IMR-90 (cell line): ENCODE data around the gene CDH12. TPM values are rescaled to one million over a fixed set of nuclear protein-coding genes. Genes with fewer than 3 reads are reported as not detected.

Experiments used
- ATAC-seq: fragments of 200-7000 bp; cut with Tn5 transposase; 2 replicates; pipeline ENCODE4 v1.9.1; 2020; ENCODE audit warnings: low read depth, mild to moderate bottlenecking, moderate library complexity
- BruUV-seq: library from RNA; stranded (reverse); fragments of 400-500 nt; replicated peaks from 2 replicates; lab custom pipeline; 2021; lab: Mats Ljungman, UMichigan
- CTCF ChIA-PET: fragments of 300-600 bp; formaldehyde crosslinking; extraction: SDS; loops from one replicate; lab custom pipeline; 2021; ENCODE audit warnings: antibody characterized with exemption; lab: Yijun Ruan, JAX
- POLR2A ChIA-PET: fragments of 300-600 bp; sonication (Branson Sonifier 250); formaldehyde crosslinking; loops from one replicate; lab custom pipeline; 2022; ENCODE audit warnings: antibody characterized with exemption; ENCODE audit not compliant: unreplicated experiment; lab: Charles Lee
- DNase-seq: peaks from one replicate; pipeline ENCODE4 v3.0.0; 2013
- H2AFZ ChIP-seq: replicated peaks from 2 replicates; pipeline ENCODE3; 2013; ENCODE audit warnings: low read length, mild to moderate bottlenecking; ENCODE audit not compliant: poor library complexity
- H2AK5ac ChIP-seq: 2 replicates; pipeline ENCODE4 v1.6.1; 2013; ENCODE audit warnings: low read depth, low read length, inconsistent platforms
- H2AK9ac ChIP-seq: replicated peaks from 2 replicates; pipeline ENCODE3; 2013; ENCODE audit warnings: mild to moderate bottlenecking, low read depth, low read length, moderate library complexity; ENCODE audit not compliant: poor library complexity
- H2BK120ac ChIP-seq: 2 replicates; pipeline ENCODE4 v1.6.1; 2013; ENCODE audit warnings: low read depth, low read length, inconsistent platforms
- H2BK15ac ChIP-seq: 3 replicates; pipeline ENCODE4 v1.6.1; 2013; ENCODE audit warnings: low read depth, low read length, inconsistent platforms
- H2BK20ac ChIP-seq: 2 replicates; pipeline ENCODE4 v1.6.1; 2013; ENCODE audit warnings: low read depth, mild to moderate bottlenecking, inconsistent platforms, low read length, moderate library complexity
- H2BK5ac ChIP-seq: 2 replicates; pipeline ENCODE4 v1.6.1; 2013; ENCODE audit warnings: mild to moderate bottlenecking, low read depth, low read length, inconsistent platforms; ENCODE audit not compliant: poor library complexity, severe bottlenecking
- H3K14ac ChIP-seq: replicated peaks from 2 replicates; pipeline ENCODE4 v1.6.1; 2013; ENCODE audit warnings: low read depth, low read length, inconsistent platforms
- H3K18ac ChIP-seq: 2 replicates; pipeline ENCODE4 v1.6.1; 2013; ENCODE audit warnings: low read depth, low read length, control low read depth
- H3K23ac ChIP-seq: 2 replicates; pipeline ENCODE4 v1.6.1; 2013; ENCODE audit warnings: low read depth, low read length, inconsistent platforms
- H3K27ac ChIP-seq: 2 replicates; pipeline ENCODE4 v1.5.1; 2013; ENCODE audit warnings: mild to moderate bottlenecking, control low read depth, low read length; ENCODE audit not compliant: insufficient read depth
- H3K27me3 ChIP-seq: 2 replicates; pipeline ENCODE4 v1.6.1; 2013; ENCODE audit warnings: low read length; ENCODE audit not compliant: control insufficient read depth, insufficient read depth
- H3K36me3 ChIP-seq: 2 replicates; pipeline ENCODE4 v1.6.1; 2013; ENCODE audit warnings: low read length, mixed read lengths; ENCODE audit not compliant: control insufficient read depth, insufficient read depth
- H3K4ac ChIP-seq: 2 replicates; pipeline ENCODE4 v1.6.1; 2013; ENCODE audit warnings: low read depth, low read length, inconsistent platforms
- H3K4me1 ChIP-seq: 2 replicates; pipeline ENCODE4 v1.6.1; 2013; ENCODE audit warnings: low read length, mixed read lengths; ENCODE audit not compliant: control insufficient read depth, insufficient read depth
- H3K4me2 ChIP-seq: 2 replicates; pipeline ENCODE4 v1.6.1; 2013; ENCODE audit warnings: low read depth, mild to moderate bottlenecking, control low read depth, low read length, moderate library complexity
- H3K4me3 ChIP-seq: 2 replicates; pipeline ENCODE4 v1.5.1; 2013; ENCODE audit warnings: low read depth, mild to moderate bottlenecking, control low read depth, low read length, moderate library complexity; ENCODE audit not compliant: insufficient read depth
- H3K56ac ChIP-seq: 2 replicates; pipeline ENCODE4 v1.6.1; 2013; ENCODE audit warnings: low read length, inconsistent platforms; ENCODE audit not compliant: insufficient read depth; ENCODE audit errors: extremely low read depth
- H3K79me1 ChIP-seq, 2 experiments: 2 replicates each; pipeline ENCODE4 v1.6.1; 2013; ENCODE audit warnings: low read length in 2 of 2, inconsistent platforms in 1 of 2, low read depth in 1 of 2
- H3K9ac ChIP-seq: 2 replicates; pipeline ENCODE4 v1.6.1; 2013; ENCODE audit warnings: low read depth, low read length, control low read depth
- H3K9me1 ChIP-seq: 2 replicates; pipeline ENCODE4 v1.6.1; 2013; ENCODE audit warnings: low read length, inconsistent platforms; ENCODE audit not compliant: insufficient read depth
- H3K9me3 ChIP-seq: 2 replicates; pipeline ENCODE4 v1.6.1; 2013; ENCODE audit warnings: low read length; ENCODE audit not compliant: control insufficient read depth, insufficient read depth
- H4K20me1 ChIP-seq: 2 replicates; pipeline ENCODE4 v1.6.1; 2013; ENCODE audit warnings: low read length, inconsistent platforms; ENCODE audit not compliant: insufficient read depth
- H4K5ac ChIP-seq: 2 replicates; pipeline ENCODE4 v1.6.1; 2013; ENCODE audit warnings: mild to moderate bottlenecking, low read depth, low read length, control low read depth
- H4K8ac ChIP-seq, 2 experiments: 2 replicates each; pipeline ENCODE4 v1.6.1; 2013; ENCODE audit warnings: low read depth in 2 of 2, low read length in 2 of 2, control low read depth in 1 of 2, inconsistent platforms in 1 of 2
- H4K91ac ChIP-seq: 2 replicates; pipeline ENCODE4 v1.6.1; 2013; ENCODE audit warnings: low read depth, low read length, inconsistent platforms; ENCODE audit not compliant: insufficient read depth
- BHLHE40 ChIP-seq: fragments of 150-350 bp; IDR thresholded peaks from 2 replicates; pipeline ENCODE4 v1.6.1; 2016; ENCODE audit warnings: mild to moderate bottlenecking, low read depth, low read length
- CEBPB ChIP-seq: IDR thresholded peaks from 2 replicates; pipeline ENCODE4 v1.6.1; 2012; ENCODE audit warnings: low read depth, low read length, improper control_type of control experiment
- FOS ChIP-seq: fragments of 150-350 bp; IDR thresholded peaks from 2 replicates; pipeline ENCODE4 v1.6.1; 2016; ENCODE audit warnings: low read depth, low read length
- MAFK ChIP-seq: IDR thresholded peaks from 2 replicates; pipeline ENCODE4 v1.6.1; 2012; ENCODE audit warnings: low read depth, low read length, improper control_type of control experiment
- MAZ ChIP-seq: IDR thresholded peaks from 2 replicates; pipeline ENCODE4 v1.6.1; 2012; ENCODE audit warnings: low read depth, mild to moderate bottlenecking, low read length, improper control_type of control experiment, moderate library complexity, borderline replicate concordance
- MXI1 ChIP-seq: IDR thresholded peaks from 2 replicates; pipeline ENCODE4 v1.6.1; 2012; ENCODE audit warnings: low read depth, mild to moderate bottlenecking, low read length, moderate library complexity, borderline replicate concordance
- NFE2L2 ChIP-seq: fragments of 150-350 bp; IDR thresholded peaks from 2 replicates; pipeline ENCODE4 v1.6.1; 2016; ENCODE audit warnings: low read depth, mild to moderate bottlenecking, low read length
- POLR2A ChIP-seq: IDR thresholded peaks from 2 replicates; pipeline ENCODE4 v1.6.1; 2012; ENCODE audit warnings: mild to moderate bottlenecking, low read depth, low read length
- RAD21 ChIP-seq: IDR thresholded peaks from 2 replicates; pipeline ENCODE4 v1.6.1; 2012; ENCODE audit warnings: low read length, improper control_type of control experiment
- RFX5 ChIP-seq: IDR thresholded peaks from 2 replicates; pipeline ENCODE4 v1.8.0; 2012; ENCODE audit warnings: low read depth, mild to moderate bottlenecking, low read length, moderate library complexity
- SMC3 ChIP-seq: fragments of 150-350 bp; IDR thresholded peaks from 2 replicates; pipeline ENCODE4 v1.6.1; 2016; ENCODE audit warnings: low read depth, mild to moderate bottlenecking, antibody characterized with exemption, low read length, moderate library complexity
- USF2 ChIP-seq: fragments of 150-350 bp; IDR thresholded peaks from 2 replicates; pipeline ENCODE4 v1.6.1; 2017; ENCODE audit warnings: mild to moderate bottlenecking, antibody characterized with exemption, low read length, low read depth
- WGBS, 2 experiments: methylation state at CpG; one replicate each; pipeline versions ENCODE4 v1.1.5 to v1.1.7; 2013; ENCODE audit warnings: missing lambda C conversion rate in 2 of 2; ENCODE audit not compliant: insufficient read length in 1 of 2; ENCODE audit errors: extremely low coverage in 2 of 2; 5-methylcytosine and 5-hydroxymethylcytosine counted together
- dilution Hi-C: fragments of 300-500 bp; cut with HindIII; formaldehyde crosslinking; loops from one replicate; pipeline ENCODE4 v1.14.3; 2018; ENCODE audit warnings: low sequenced_read_pairs; ENCODE audit not compliant: unreplicated experiment
- in situ Hi-C: fragments of 300-500 bp; cut with MboI; formaldehyde crosslinking; loops from 3 replicates; pipeline ENCODE4 v1.14.3; 2019; ENCODE audit warnings: low sequenced_read_pairs, inconsistent platforms, mixed read lengths
- intact Hi-C: fragments of 100-400 bp; cut with micrococcal nuclease; formaldehyde crosslinking; loops from 2 replicates; pipeline ENCODE4 v1.10.0; 2022
- polyA plus RNA-seq, 3 experiments: library from polyadenylated mRNA; depleted of rRNA; stranded (reverse); fragments of >200 nt; gene quantifications; 2 replicates each; pipeline ENCODE4 v1.2.3, GENCODE V29; 2012; ENCODE audit warnings: low replicate concordance in 1 of 3
- total RNA-seq: library from RNA; depleted of rRNA; stranded (reverse); fragments of >200 nt; gene quantifications from 2 replicates; pipeline ENCODE4 v1.2.3, GENCODE V29; 2012
- TF ChIP-seq, protein P1 (sequence below): conservative IDR thresholded peaks from 2 replicates; pipeline ENCODE4 v1.5.1; 2012; ENCODE audit warnings: mild to moderate bottlenecking, low read depth, low read length, improper control_type of control experiment
- TF ChIP-seq, protein P2 (sequence below): fragments of 150-350 bp; IDR thresholded peaks from 2 replicates; pipeline ENCODE4 v1.6.1; 2016; ENCODE audit warnings: low read depth, mild to moderate bottlenecking, low read length, moderate library complexity, borderline replicate concordance

The CDH12 gene
- total and polyA plus RNA-seq, 2 of the 4 experiments (the other 2 are of a cell fraction), result not detected

- dilution Hi-C loops (no loop called here), intact Hi-C loops (no loop called here), in situ Hi-C loops (no loop called here)
- no peak overlapping the region for H2AK9ac ChIP-seq
- H4K8ac ChIP-seq, result no peak overlapping the region
- H4K5ac ChIP-seq, result no peak overlapping the region
- CTCF ChIA-PET, result interaction anchor here (0.7 kb wide), 1 partner anchor 264 kb away, joined by 3 read pairs; no protein-coding TSS in a partner anchor
- no peaks in the 10 kb centered on the region for H3K9me3 ChIP-seq
- POLR2A ChIA-PET, result no interaction called here
- no peak for TF ChIP-seq POLR2A
- TF ChIP-seq CEBPB, result no peak
- TF ChIP-seq, protein P1, sequence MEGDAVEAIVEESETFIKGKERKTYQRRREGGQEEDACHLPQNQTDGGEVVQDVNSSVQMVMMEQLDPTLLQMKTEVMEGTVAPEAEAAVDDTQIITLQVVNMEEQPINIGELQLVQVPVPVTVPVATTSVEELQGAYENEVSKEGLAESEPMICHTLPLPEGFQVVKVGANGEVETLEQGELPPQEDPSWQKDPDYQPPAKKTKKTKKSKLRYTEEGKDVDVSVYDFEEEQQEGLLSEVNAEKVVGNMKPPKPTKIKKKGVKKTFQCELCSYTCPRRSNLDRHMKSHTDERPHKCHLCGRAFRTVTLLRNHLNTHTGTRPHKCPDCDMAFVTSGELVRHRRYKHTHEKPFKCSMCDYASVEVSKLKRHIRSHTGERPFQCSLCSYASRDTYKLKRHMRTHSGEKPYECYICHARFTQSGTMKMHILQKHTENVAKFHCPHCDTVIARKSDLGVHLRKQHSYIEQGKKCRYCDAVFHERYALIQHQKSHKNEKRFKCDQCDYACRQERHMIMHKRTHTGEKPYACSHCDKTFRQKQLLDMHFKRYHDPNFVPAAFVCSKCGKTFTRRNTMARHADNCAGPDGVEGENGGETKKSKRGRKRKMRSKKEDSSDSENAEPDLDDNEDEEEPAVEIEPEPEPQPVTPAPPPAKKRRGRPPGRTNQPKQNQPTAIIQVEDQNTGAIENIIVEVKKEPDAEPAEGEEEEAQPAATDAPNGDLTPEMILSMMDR, result no peak
- TF ChIP-seq, protein P2, sequence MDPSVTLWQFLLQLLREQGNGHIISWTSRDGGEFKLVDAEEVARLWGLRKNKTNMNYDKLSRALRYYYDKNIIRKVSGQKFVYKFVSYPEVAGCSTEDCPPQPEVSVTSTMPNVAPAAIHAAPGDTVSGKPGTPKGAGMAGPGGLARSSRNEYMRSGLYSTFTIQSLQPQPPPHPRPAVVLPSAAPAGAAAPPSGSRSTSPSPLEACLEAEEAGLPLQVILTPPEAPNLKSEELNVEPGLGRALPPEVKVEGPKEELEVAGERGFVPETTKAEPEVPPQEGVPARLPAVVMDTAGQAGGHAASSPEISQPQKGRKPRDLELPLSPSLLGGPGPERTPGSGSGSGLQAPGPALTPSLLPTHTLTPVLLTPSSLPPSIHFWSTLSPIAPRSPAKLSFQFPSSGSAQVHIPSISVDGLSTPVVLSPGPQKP, result no peak
- TF ChIP-seq SMC3, result no peak
- no peak for TF ChIP-seq MAZ
- TF ChIP-seq NFE2L2, result no peak
- TF ChIP-seq FOS, result no peak
- TF ChIP-seq RAD21, result no peak
- no peak for TF ChIP-seq USF2
- TF ChIP-seq MAFK, result no peak
- TF ChIP-seq RFX5, result no peak
- TF ChIP-seq BHLHE40, result no peak
- TF ChIP-seq MXI1, result no peak
- no peak overlapping the region for H3K18ac ChIP-seq
- no peak overlapping the region for H2BK20ac ChIP-seq
- H4K20me1 ChIP-seq, result no peaks in the 10 kb centered on the region
- H2BK5ac ChIP-seq, result no peak overlapping the region
- H3K4me1 ChIP-seq, result no peaks in the 10 kb centered on the region
- WGBS, 2 experiments, result no CpG with 5 or more reads among the region's 1 CpG
- no peaks in the 10 kb centered on the region for H3K9me1 ChIP-seq
- no peak overlapping the region for H2AK5ac ChIP-seq
- H3K23ac ChIP-seq, result no peak overlapping the region
- no TSS peak for BruUV-seq
- no peak overlapping the region for H3K14ac ChIP-seq
- H3K4me2 ChIP-seq, result no peak overlapping the region
- no peak overlapping the region for H3K4me3 ChIP-seq
- H4K91ac ChIP-seq, result no peak overlapping the region
- H3K56ac ChIP-seq, result no peak overlapping the region
- no peak overlapping the region for H2BK15ac ChIP-seq
- no peak overlapping the region for H3K4ac ChIP-seq
- H3K9ac ChIP-seq, result no peak overlapping the region
- H3K36me3 ChIP-seq, result no peaks in the 10 kb centered on the region
- H2BK120ac ChIP-seq, result no peak overlapping the region
- DNase-seq, result no peak
- no peaks in the 10 kb centered on the region for H3K79me1 ChIP-seq
- ATAC-seq, result no peak
- no peak overlapping the region for H2AFZ ChIP-seq
- no peaks in the 10 kb centered on the region for H3K27me3 ChIP-seq
- no peak overlapping the region for H3K27ac ChIP-seq
Observed at GRCh38 chr5:21931116-21931515, 922.0 kb downstream of the CDH12 start.
